Type B pancreatic cell (in vitro differentiated cells): ENCODE measurements around the gene MAPK10. TPM values are rescaled to one million over a fixed set of nuclear protein-coding genes. Genes with fewer than 3 reads are reported as not detected.

ENCODE experiments used
- DNase-seq: peaks from one replicate; pipeline ENCODE4 v3.0.0; 2021; ENCODE audit warnings: mixed read lengths; ENCODE audit not compliant: unreplicated experiment; ENCODE audit errors: extremely low spot score
- H3K27ac Mint-ChIP-seq: 2 replicates; pipeline ENCODE4 v1.8.0; 2021; ENCODE audit warnings: mild to moderate bottlenecking, mixed read lengths
- H3K27me3 Mint-ChIP-seq: 2 replicates; pipeline ENCODE4 v1.8.0; 2021; ENCODE audit warnings: mixed read lengths
- H3K36me3 Mint-ChIP-seq: 2 replicates; pipeline ENCODE4 v1.8.0; 2021; ENCODE audit warnings: mixed read lengths
- H3K4me1 Mint-ChIP-seq: one replicate; pipeline ENCODE4 v1.8.0; 2021; ENCODE audit warnings: mixed read lengths; ENCODE audit not compliant: unreplicated experiment
- H3K4me3 Mint-ChIP-seq: 2 replicates; pipeline ENCODE4 v1.8.0; 2021; ENCODE audit warnings: mild to moderate bottlenecking, mixed read lengths
- H3K9me3 Mint-ChIP-seq: 2 replicates; pipeline ENCODE4 v1.8.0; 2021; ENCODE audit warnings: mixed read lengths
- CTCF ChIP-seq: fragments of 200-600 bp; sonication (generic); conservative IDR thresholded peaks from 2 replicates; pipeline ENCODE4 v1.5.0; 2021; ENCODE audit warnings: antibody characterized with exemption, mild to moderate bottlenecking
- total RNA-seq: library from RNA; stranded (reverse); gene quantifications from 2 replicates; pipeline ENCODE4 v1.2.1, GENCODE V29; 2021; ENCODE audit warnings: low replicate concordance

MAPK10 gene
- total RNA-seq, 1 donor from 2014 or later: 19.1 TPM

- Mint-ChIP-seq H3K9me3 (no peaks in the 10 kb centered on the region), H3K4me1 (peaks cover 3% of the 10 kb centered on the region), H3K36me3 (no peaks in the 10 kb centered on the region), H3K27ac (no peak overlapping the region), H3K4me3 (no peak overlapping the region), H3K27me3 (peaks cover 9% of the 10 kb centered on the region)
- no peak for TF ChIP-seq CTCF
- DNase-seq: no peak
These were observed 204.1 kb downstream of the MAPK10 start for GRCh38 chr4:86155766-86156165.

DNA sequence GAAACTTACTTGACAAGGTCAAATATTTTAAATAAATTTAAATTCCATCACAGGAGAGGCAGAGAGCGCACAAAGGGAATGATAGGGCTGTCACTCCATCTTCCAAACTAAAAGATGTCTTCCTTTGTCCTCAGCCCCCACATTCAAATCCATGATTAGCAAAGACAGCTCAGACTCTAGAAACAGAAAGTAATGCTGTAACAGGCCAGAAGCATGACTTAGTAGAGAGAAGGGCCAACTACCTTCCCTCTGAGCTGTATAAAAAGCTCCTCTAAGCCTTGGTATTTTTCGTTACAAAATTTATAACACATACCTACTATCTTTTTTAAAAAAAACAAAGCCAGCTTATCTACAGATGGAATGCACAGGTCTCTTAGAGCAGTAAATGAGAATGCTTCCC lies 207.4 kb downstream of the MAPK10 start:
- peaks cover 22% of the 10 kb centered on the region for H3K27me3 Mint-ChIP-seq
- H3K4me3 Mint-ChIP-seq: no peak overlapping the region
- H3K27ac Mint-ChIP-seq: no peak overlapping the region
- H3K36me3 Mint-ChIP-seq: no peaks in the 10 kb centered on the region
- no peaks in the 10 kb centered on the region for H3K9me3 Mint-ChIP-seq
- DNase-seq: no peak
- TF ChIP-seq CTCF: no peak
- H3K4me1 Mint-ChIP-seq: peaks cover 3% of the 10 kb centered on the region

DNA sequence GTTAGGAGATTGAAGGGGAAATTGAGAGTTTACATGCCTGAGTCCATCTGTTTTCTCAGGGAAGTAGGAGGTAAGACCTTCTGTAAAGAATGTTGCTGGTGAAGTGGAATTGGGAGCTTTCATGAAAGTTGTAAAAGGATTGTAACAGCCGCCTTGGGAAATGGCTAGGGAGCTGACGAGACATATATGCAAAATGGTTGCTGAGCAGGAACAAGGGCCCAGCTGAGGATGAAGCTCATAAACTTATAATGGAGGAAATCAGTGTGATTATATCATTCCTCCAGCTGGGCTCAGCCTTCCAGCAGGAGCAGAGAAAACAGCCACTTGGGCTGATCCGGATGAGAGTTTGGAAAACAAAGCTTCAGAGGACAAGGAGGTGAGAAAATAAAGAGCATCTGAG lies 208.7 kb downstream of the MAPK10 start:
- no peak for TF ChIP-seq CTCF
- no peaks in the 10 kb centered on the region for H3K4me1 Mint-ChIP-seq

GRCh38 chr4:86141161-86141560 lies 218.7 kb downstream of the MAPK10 start:
- Mint-ChIP-seq H3K4me1 (no peaks in the 10 kb centered on the region), H3K27ac (no peak overlapping the region), H3K36me3 (no peaks in the 10 kb centered on the region), H3K27me3 (peaks cover 9% of the 10 kb centered on the region), H3K9me3 (peaks cover 10% of the 10 kb centered on the region), H3K4me3 (no peak overlapping the region)
- no peak for TF ChIP-seq CTCF
- no peak for DNase-seq

More for the DNA sequence above, 208.7 kb downstream of the MAPK10 start:
- H3K4me3 Mint-ChIP-seq: no peak overlapping the region
- H3K27ac Mint-ChIP-seq: no peak overlapping the region
- H3K36me3 Mint-ChIP-seq: no peaks in the 10 kb centered on the region
- H3K9me3 Mint-ChIP-seq: no peaks in the 10 kb centered on the region
- peaks cover 25% of the 10 kb centered on the region for H3K27me3 Mint-ChIP-seq
- DNase-seq: no peak

- H3K4me3 Mint-ChIP-seq: no peak overlapping the region
- no peaks in the 10 kb centered on the region for H3K27me3 Mint-ChIP-seq
- H3K27ac Mint-ChIP-seq: no peak overlapping the region
- H3K9me3 Mint-ChIP-seq: no peaks in the 10 kb centered on the region
- H3K4me1 Mint-ChIP-seq: no peaks in the 10 kb centered on the region
- no peak for TF ChIP-seq CTCF
- no peaks in the 10 kb centered on the region for H3K36me3 Mint-ChIP-seq
- DNase-seq: no peak
These were observed 227.4 kb downstream of the MAPK10 start for GRCh38 chr4:86132468-86132867.

GRCh38 chr4:86131456-86131855 lies 228.4 kb downstream of the MAPK10 start:
- no peak for TF ChIP-seq CTCF
- Mint-ChIP-seq H3K4me1 (no peaks in the 10 kb centered on the region), H3K27me3 (no peaks in the 10 kb centered on the region), H3K4me3 (no peak overlapping the region), H3K27ac (no peak overlapping the region), H3K9me3 (no peaks in the 10 kb centered on the region), H3K36me3 (no peaks in the 10 kb centered on the region)
- no peak for DNase-seq
